Mesodermal cell (in vitro differentiated cells): ENCODE measurements around the gene MALAT1.

Source experiments
- H3K27ac ChIP-seq: 2 replicates; pipeline ENCODE4 v1.7.0; 2013; ENCODE audit warnings: mild to moderate bottlenecking, low read depth, low read length, moderate library complexity; ENCODE audit not compliant: severe bottlenecking
- H3K36me3 ChIP-seq: 2 replicates; pipeline ENCODE4 v1.7.1; 2013; ENCODE audit warnings: mild to moderate bottlenecking, low read length, moderate library complexity; ENCODE audit not compliant: control insufficient read depth, insufficient read depth
- H3K4me1 ChIP-seq: one replicate; pipeline ENCODE4 v1.7.1; 2013; ENCODE audit warnings: mild to moderate bottlenecking, low read length; ENCODE audit not compliant: insufficient read depth, control insufficient read depth, poor library complexity, severe bottlenecking
- H3K4me3 ChIP-seq: 2 replicates; pipeline ENCODE4 v1.7.0; 2013; ENCODE audit warnings: low read length, control low read depth, mild to moderate bottlenecking; ENCODE audit not compliant: insufficient read depth, poor library complexity, severe bottlenecking; ENCODE audit errors: extremely low read depth
- H3K9me3 ChIP-seq: 2 replicates; pipeline ENCODE4 v1.7.1; 2013; ENCODE audit warnings: mild to moderate bottlenecking, low read length, moderate library complexity; ENCODE audit not compliant: control insufficient read depth
- WGBS, 2 experiments: methylation state at CpG; one replicate each; pipeline ENCODE4 v1.1.5; 2013; ENCODE audit warnings: missing lambda C conversion rate in 2 of 2; ENCODE audit not compliant: insufficient coverage in 2 of 2; 5-methylcytosine and 5-hydroxymethylcytosine counted together

The MALAT1 gene

DNA sequence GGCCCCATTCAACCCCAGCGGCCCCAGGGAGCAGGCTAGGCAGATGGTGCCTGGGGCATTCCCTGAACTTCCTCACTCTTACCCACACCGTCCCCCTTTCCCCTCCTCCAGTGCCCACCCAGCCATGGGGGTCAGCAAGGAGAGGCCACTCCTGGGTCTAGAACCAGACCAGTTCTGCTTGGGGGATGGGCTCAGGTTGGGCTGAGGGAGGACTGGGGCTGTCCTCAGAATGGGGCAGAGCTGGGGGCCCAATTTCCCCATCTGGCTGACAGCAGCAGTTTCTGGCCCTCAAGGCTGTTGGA, 38.4 kb downstream of the MALAT1 start:
- no peaks in the 10 kb centered on the region for H3K4me1 ChIP-seq
- no peak overlapping the region for H3K27ac ChIP-seq
- no peaks in the 10 kb centered on the region for H3K9me3 ChIP-seq
- H3K4me3 ChIP-seq, result no peak overlapping the region
- WGBS, 2 experiments, result 100% methylated on average over 1 of the region's 2 CpGs; no CpG with 5 or more reads in 1 of the 2 experiments
- peaks cover 55% of the 10 kb centered on the region for H3K36me3 ChIP-seq

DNA sequence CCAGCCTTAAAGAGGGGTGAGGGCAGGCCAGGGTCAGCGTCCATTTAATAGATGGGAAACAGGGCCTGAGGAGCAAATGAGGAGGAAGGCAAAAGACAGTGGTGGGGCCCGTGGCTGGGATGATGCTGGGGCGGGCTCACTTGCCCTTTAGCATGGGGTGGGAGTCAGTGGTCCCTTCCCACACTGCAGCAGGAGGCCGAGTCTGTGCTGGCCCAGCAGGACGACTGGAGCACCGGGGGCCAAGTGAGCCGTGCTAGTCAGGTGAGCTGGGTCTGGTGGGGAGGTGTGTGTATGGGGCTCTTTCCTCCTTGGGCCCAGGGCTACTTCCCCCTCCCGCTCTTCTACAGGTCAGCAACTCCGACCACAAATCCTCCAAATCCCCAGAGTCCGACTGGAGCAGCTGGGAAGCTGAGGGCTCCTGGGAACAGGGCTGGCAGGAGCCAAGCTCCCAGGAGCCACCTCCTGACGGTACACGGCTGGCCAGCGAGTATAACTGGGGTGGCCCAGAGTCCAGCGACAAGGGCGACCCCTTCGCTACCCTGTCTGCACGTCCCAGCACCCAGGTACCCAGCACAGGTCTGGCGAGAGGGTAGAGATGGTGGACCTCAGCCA, 38.9 kb downstream of the MALAT1 start:
- no peak overlapping the region for H3K27ac ChIP-seq
- H3K9me3 ChIP-seq, result no peaks in the 10 kb centered on the region
- peaks cover 50% of the 10 kb centered on the region for H3K36me3 ChIP-seq
- WGBS, 2 experiments, result 93 to 97% methylated on average over 12 to 14 of the region's 18 CpGs
- no peaks in the 10 kb centered on the region for H3K4me1 ChIP-seq
- no peak overlapping the region for H3K4me3 ChIP-seq

DNA sequence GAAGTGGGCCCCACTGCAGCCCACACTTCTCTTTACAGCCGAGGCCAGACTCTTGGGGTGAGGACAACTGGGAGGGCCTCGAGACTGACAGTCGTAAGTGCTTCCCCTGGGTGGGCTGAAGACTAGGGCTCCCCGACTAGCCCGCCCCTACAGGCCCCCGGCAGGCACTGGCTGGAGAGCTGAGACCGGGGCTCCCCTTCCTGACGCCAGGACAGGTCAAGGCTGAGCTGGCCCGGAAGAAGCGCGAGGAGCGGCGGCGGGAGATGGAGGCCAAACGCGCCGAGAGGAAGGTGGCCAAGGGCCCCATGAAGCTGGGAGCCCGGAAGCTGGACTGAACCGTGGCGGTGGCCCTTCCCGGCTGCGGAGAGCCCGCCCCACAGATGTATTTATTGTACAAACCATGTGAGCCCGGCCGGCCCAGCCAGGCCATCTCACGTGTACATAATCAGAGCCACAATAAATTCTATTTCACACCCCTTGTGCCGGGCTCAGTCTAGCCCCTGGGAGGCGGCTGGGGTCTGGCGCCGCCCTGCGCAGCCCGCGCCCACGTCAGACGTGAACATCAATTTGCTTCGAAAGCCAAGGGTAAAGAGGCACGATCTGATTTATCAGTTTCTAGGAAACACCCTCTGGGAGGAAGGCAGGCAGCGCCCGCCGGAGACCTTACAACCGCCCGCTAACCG, 39.5 kb downstream of the MALAT1 start:
- Histone ChIP-seq H3K27ac (no peak overlapping the region), H3K4me3 (no peak overlapping the region)
- 91 to 92% methylated on average over 33 to 43 of the region's 43 CpGs for WGBS, 2 experiments

DNA sequence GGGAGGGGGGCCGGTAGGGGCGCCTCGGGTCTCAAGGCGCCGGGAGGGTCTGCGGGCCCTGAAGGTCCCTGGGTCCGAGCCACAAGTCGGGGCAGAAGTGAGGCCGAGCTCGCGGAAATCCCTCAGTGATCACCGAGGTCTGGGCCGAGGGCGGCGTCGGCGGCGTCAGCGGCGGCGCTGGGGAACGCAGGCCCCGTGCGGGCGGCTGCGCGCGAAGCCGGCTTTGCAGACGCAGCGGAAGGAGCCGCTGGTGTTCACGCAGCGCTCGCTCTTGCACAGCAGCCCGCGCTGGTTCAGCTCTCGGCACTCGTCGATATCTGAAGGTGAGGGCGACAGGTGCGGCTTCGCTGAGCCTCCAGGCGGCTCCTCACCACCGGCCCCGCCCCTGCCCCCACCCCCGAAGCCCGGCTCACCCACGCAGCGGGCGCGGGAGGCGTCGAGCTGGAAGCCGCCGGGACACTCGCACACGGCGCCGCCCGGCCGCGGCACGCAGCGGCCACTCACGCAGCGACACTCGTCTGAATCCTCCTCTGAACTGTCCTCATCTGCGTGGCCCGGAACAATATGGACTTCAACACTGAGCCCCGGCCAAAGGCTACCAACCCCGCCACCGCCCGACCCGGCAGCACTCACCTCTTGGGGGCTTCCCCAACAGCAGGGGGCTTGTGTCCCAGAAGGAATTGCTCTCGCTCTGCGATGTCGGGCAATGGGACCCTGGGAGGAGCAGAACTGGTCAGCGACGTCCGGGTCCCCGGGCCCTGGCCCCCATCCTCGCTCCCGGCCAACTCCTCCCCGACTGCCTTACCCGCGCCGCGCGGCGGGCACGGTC, 40.3 kb downstream of the MALAT1 start:
- Histone ChIP-seq H3K4me3 (no peak overlapping the region), H3K4me1 (no peaks in the 10 kb centered on the region), H3K27ac (no peak overlapping the region), H3K9me3 (no peaks in the 10 kb centered on the region), H3K36me3 (peaks cover 40% of the 10 kb centered on the region)
- WGBS, 2 experiments, result 16 to 21% methylated on average over 74 to 88 of the region's 92 CpGs

More for the DNA sequence above, 39.5 kb downstream of the MALAT1 start:
- H3K9me3 ChIP-seq, result no peaks in the 10 kb centered on the region
- no peaks in the 10 kb centered on the region for H3K4me1 ChIP-seq
- H3K36me3 ChIP-seq, result peaks cover 44% of the 10 kb centered on the region

DNA sequence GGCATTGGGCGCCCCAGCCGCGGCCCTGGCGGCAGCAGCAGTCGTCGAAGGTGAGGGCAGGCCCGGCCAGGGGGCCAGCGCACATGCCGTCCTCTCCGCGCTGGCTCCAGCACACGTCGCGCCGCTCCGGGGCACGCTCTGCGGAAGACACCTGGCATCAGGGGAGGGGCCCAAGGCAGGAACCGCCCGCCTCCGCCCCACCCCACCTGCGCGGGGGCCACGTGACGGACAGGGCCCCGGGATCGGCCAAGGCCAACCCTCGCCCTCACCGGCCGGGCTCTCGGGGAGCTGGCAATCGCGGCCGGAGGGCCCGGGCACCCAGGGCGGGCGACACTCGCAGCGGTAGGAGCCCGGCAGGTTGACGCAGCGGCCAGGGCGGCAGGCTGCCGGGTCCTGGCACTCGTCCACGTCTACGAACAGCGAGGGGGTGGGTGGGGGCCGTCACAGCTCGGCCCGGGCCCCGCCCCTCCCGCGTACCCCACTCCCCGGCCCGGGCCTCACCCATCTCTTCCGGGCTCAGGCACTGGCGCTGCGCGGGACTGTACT, 41.0 kb downstream of the MALAT1 start:
- no peaks in the 10 kb centered on the region for H3K4me1 ChIP-seq
- WGBS, 2 experiments, result 5 to 7% methylated on average over 39 to 60 of the region's 60 CpGs
- H3K36me3 ChIP-seq, result peaks cover 33% of the 10 kb centered on the region
- H3K27ac ChIP-seq, result no peak overlapping the region
- H3K4me3 ChIP-seq, result peak overlapping the region; percentile 34
- no peaks in the 10 kb centered on the region for H3K9me3 ChIP-seq

DNA sequence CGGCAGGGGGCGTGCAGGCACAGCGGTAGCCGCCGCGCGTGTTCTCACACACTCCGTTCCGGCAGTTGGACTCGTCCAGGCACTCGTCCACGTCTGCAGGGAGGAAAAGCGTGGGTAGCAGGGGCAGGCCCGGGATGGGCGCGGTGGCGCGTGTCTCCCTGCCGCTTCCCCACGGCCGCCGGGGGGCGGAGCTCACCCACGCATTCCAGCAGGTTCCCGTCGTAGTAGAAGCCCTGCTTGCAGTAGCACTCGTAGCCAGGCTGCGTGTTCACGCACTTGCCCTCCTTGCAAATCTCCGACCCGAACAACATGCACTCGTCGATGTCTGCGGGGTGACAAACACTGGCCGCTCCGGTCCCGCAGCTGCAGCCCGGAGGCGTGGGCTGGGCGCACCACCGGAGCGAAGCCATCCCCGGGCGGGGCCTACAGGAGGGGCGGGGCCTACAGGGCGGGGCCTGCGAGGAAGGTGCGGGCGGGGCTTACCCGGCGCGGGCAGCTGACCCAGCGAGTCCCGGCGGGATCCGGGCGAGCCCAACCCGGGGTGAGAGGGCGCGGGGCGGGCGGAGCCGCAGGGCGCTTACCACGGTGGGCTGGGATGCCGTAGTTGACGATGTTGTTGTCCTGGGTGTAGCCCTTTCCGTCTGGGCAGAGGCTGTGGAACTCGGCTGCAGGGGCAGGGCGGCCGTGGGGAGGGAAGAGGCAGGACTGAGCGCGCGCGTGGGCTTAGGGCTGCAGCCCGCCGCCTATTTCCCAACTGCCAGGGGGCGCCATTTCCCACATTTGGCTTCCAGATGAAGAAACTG, 41.6 kb downstream of the MALAT1 start:
- 2% methylated on average over 58 to 65 of the region's 78 CpGs for WGBS, 2 experiments
- Histone ChIP-seq H3K36me3 (peaks cover 26% of the 10 kb centered on the region), H3K4me1 (no peaks in the 10 kb centered on the region), H3K9me3 (no peaks in the 10 kb centered on the region), H3K4me3 (peak overlapping the region; percentile 34), H3K27ac (no peak overlapping the region)

DNA sequence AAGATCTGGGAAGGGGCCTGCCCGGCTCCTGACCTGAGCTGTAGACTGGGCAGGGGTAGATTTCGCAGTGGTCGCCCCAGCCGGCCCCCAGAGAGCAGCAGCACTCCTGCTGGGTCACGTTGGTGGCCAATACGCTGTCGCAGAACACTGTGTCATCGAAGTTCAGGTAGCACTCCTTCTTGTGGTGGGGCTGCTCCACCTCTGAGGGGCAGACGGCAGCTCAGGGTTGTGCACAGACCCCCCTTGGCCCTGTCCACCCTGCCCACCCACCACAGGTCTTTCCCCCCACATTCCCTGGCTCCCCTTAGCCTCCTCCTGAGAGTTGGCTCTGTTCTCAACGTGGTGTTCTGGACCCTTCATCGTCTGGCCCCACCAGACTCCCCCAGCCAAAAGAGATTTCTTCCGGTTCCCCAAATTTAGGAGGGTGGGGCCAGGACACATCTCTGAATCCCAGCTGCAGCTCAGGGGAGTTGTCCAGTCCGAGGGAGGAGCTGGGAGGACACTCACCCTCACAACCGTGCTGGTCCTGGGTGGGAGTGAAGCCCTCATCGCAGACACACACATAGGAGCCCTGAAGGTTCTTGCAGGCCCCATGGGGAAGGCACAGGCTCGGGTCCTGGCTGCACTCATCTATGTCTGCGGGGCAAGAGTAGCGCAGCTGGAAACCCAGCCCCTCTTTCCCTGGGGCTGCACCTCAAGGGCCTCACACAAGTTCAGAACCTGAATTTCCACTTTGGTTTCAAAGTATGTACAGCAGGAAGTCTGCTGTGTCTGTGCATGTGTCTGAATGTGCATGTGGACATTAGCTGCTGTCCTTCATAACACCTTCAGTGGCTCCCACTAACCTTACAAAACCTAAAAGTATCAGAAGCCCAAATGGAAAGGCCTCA, 42.5 kb downstream of the MALAT1 start:
- peaks cover 22% of the 10 kb centered on the region for H3K36me3 ChIP-seq
- no peaks in the 10 kb centered on the region for H3K9me3 ChIP-seq
- 43 to 50% methylated on average over 14 to 15 of the region's 18 CpGs for WGBS, 2 experiments
- H3K27ac ChIP-seq, result no peak overlapping the region
- no peaks in the 10 kb centered on the region for H3K4me1 ChIP-seq
- H3K4me3 ChIP-seq, result peak overlapping the region; percentile 34

DNA sequence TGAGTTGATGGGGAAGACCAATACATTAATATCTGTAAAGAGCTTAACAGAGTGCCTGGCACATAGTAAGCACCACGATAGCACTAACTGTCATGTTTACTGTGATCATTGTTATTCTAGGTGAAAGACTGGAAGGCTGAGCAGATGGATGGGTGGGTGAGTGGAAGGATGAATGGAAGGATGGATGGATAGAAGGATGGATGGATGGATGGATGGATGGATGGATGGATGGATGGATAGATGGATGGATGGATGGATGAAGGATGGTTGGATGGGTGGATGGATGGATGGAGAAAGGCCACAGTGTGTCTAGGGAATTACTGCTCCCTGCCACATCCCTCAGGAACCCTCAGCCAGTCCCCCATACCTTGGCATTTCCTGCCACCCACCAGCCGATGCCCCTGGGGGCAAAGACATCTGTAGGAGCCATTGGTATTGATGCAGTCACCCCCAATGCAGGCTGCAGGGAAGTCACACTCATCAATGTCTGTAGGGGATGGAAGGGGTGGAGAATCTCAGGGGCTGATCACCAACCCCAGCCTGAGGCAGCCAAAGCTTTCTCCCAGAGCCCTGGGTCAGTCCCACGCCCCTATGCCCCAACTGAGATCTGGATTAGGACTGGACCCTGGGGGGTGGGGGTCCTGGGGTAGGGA, 44.0 kb downstream of the MALAT1 start:
- no peaks in the 10 kb centered on the region for H3K9me3 ChIP-seq
- H3K27ac ChIP-seq, result no peak overlapping the region
- H3K36me3 ChIP-seq, result peaks cover 9% of the 10 kb centered on the region
- WGBS, 2 experiments, result 93 to 100% methylated on average over 1 of the region's 3 CpGs
- no peaks in the 10 kb centered on the region for H3K4me1 ChIP-seq
- no peak overlapping the region for H3K4me3 ChIP-seq

DNA sequence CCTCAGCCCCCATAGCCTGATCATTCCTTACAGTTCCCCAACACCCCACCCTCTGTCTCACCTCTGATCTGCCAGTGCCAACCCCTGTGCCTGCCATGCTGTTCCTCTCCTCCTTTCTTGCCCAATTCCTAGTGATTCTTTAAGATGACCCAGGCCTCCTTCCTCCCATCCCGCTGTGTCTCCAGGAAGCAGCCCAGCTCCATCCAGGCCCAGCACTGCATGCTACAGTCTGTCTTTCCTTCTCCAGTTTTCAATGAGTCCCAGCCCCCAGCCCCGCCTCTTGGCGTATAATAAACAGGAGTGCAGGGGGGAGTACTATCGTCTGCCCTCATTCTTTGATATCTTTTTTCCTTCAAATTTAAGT, 47.0 kb downstream of the MALAT1 start:
- 50 to 53% methylated on average over 1 to 3 of the region's 4 CpGs for WGBS, 2 experiments
- no peak overlapping the region for H3K27ac ChIP-seq
- H3K4me3 ChIP-seq, result no peak overlapping the region

More for the DNA sequence above, 47.0 kb downstream of the MALAT1 start:
- Histone ChIP-seq H3K4me1 (no peaks in the 10 kb centered on the region), H3K9me3 (no peaks in the 10 kb centered on the region), H3K36me3 (no peaks in the 10 kb centered on the region)
